Gastroesophageal sphincter (tissue), 4 donors: Measurements from ENCODE around the gene TUBB2B. TPM values are rescaled to one million over a fixed set of nuclear protein-coding genes. Genes with fewer than 3 reads are reported as not detected.

Experiments used
- ATAC-seq: fragments of 150-250 bp; one replicate; pipeline ENCODE4 v1.9.1; 2016; ENCODE audit warnings: mild to moderate bottlenecking, moderate library complexity
- H3K27ac ChIP-seq, 4 donors: fragments of 200-600 bp; sonication (generic) in 3 of 4; 1 replicate in 3 of 4; 2 replicates in 1 of 4; pipeline ENCODE4 v1.5.1; 2016 to 2019
- H3K27me3 ChIP-seq: fragments of 200-600 bp; sonication (generic); one replicate; pipeline ENCODE4 v1.5.1; 2019
- H3K36me3 ChIP-seq, 2 donors: fragments of 200-600 bp; sonication (generic); one replicate each; pipeline ENCODE4 v1.5.1; 2019; ENCODE audit warnings: control low read depth in 1 of 2
- H3K4me1 ChIP-seq, 3 donors: fragments of 200-600 bp; sonication (generic); 1 replicate in 2 of 3; 2 replicates in 1 of 3; pipeline ENCODE4 v1.5.1; 2016 to 2019; ENCODE audit warnings: control low read depth in 2 of 3
- H3K4me3 ChIP-seq, 2 donors: fragments of 200-600 bp; sonication (generic); one replicate each; pipeline ENCODE4 v1.5.1; 2019; ENCODE audit warnings: mild to moderate bottlenecking in 1 of 2, moderate library complexity in 1 of 2
- H3K9me3 ChIP-seq, 3 donors: fragments of 200-600 bp; sonication (generic); one replicate each; pipeline ENCODE4 v1.5.1; 2017 to 2019; ENCODE audit warnings: control low read depth in 2 of 3
- CTCF ChIP-seq, 4 experiments: fragments of 200-600 bp in 2 of 4; fragments of 450-650 bp in 2 of 4; sonication (generic) in 1 of 4; IDR thresholded peaks; one replicate each; pipeline ENCODE4 v1.5.1; 2017 to 2019; ENCODE audit warnings: antibody characterized with exemption in 4 of 4, mild to moderate bottlenecking in 2 of 4, moderate library complexity in 2 of 4
- EP300 ChIP-seq: sonication (generic); formaldehyde crosslinking; IDR thresholded peaks from one replicate; pipeline ENCODE4 v1.6.1; 2017; ENCODE audit warnings: antibody characterized with exemption, mild to moderate bottlenecking
- POLR2A ChIP-seq, 2 donors: fragments of 450-650 bp; IDR thresholded peaks; one replicate each; pipeline ENCODE4 v1.6.1; 2017; ENCODE audit warnings: antibody characterized with exemption in 2 of 2, mild to moderate bottlenecking in 2 of 2, moderate library complexity in 1 of 2
- POLR2AphosphoS5 ChIP-seq: sonication (generic); formaldehyde crosslinking; IDR thresholded peaks from one replicate; pipeline ENCODE4 v1.6.1; 2017; ENCODE audit warnings: antibody characterized with exemption
- WGBS, 2 donors: methylation state at CpG; one replicate each; pipeline ENCODE4 v1.1.5; 2018; ENCODE audit warnings: low coverage in 1 of 2; 5-methylcytosine and 5-hydroxymethylcytosine counted together
- total RNA-seq, 4 donors: library from RNA; depleted of rRNA; stranded (reverse); fragments of >200 nt; gene quantifications; one replicate each; pipeline ENCODE4 v1.1.0, GENCODE V29; 2016

TUBB2B gene
- total RNA-seq, 4 donors from 2014 or later: 11.5 to 42.8 (median 14.6) TPM

GRCh38 chr6:3268680-3269079 lies 41.2 kb upstream of the TUBB2B start:
- Histone ChIP-seq H3K9me3 (no peaks in the 10 kb centered on the region), H3K27ac (no peak overlapping the region), H3K36me3 (peaks cover 0 to 77% of the 10 kb centered on the region in 2 donors), H3K4me3 (no peak overlapping the region), H3K4me1 (peaks cover 0 to 27% (median 0%) of the 10 kb centered on the region in 3 donors), H3K27me3 (no peaks in the 10 kb centered on the region)
- WGBS, 2 donors: 83 to 90% methylated on average over 1 to 10 of the region's 11 CpGs
- ATAC-seq: no peak
- TF ChIP-seq POLR2AphosphoS5 (no peak), POLR2A (IDR thresholded peaks at IDR 0.05) (no peak), CTCF (IDR thresholded peaks at IDR 0.05) (no peak), EP300 (no peak)

GRCh38 chr6:3267162-3267561 lies 39.7 kb upstream of the TUBB2B start:
- no peak overlapping the region for H3K4me3 ChIP-seq
- no peaks in the 10 kb centered on the region for H3K9me3 ChIP-seq
- WGBS, 2 donors: 60% methylated on average over 1 of the region's 5 CpGs; no CpG with 5 or more reads in 1 of the 2 donors
- H3K27ac ChIP-seq: no peak overlapping the region
- H3K27me3 ChIP-seq: no peaks in the 10 kb centered on the region
- no peak for ATAC-seq
- peaks cover 0 to 69% of the 10 kb centered on the region in 2 donors for H3K36me3 ChIP-seq
- TF ChIP-seq POLR2AphosphoS5 (no peak), POLR2A (IDR thresholded peaks at IDR 0.05) (no peak), EP300 (no peak), CTCF (IDR thresholded peaks at IDR 0.05) (no peak)
- peaks cover 0 to 38% (median 0%) of the 10 kb centered on the region in 3 donors for H3K4me1 ChIP-seq

- H3K9me3 ChIP-seq: no peaks in the 10 kb centered on the region
- peak overlapping the region in 1 of 4 donors; percentile 16 for H3K27ac ChIP-seq
- 58% methylated on average over 3 of the region's 9 CpGs; no CpG with 5 or more reads in 1 of the 2 donors for WGBS, 2 donors
- no peak for ATAC-seq
- no peak overlapping the region for H3K4me3 ChIP-seq
- TF ChIP-seq CTCF (IDR thresholded peaks at IDR 0.05) (no peak), POLR2A (IDR thresholded peaks at IDR 0.05) (no peak), EP300 (no peak), POLR2AphosphoS5 (no peak)
- H3K27me3 ChIP-seq: no peaks in the 10 kb centered on the region
- peaks cover 0 to 59% of the 10 kb centered on the region in 2 donors for H3K36me3 ChIP-seq
- H3K4me1 ChIP-seq: peaks cover 0 to 48% (median 5%) of the 10 kb centered on the region in 3 donors
Observed at GRCh38 chr6:3266170-3266569, 38.7 kb upstream of the TUBB2B start.

- H3K4me3 ChIP-seq: no peak overlapping the region
- no peaks in the 10 kb centered on the region for H3K9me3 ChIP-seq
- no peaks in the 10 kb centered on the region for H3K27me3 ChIP-seq
- peaks cover 0 to 53% (median 10%) of the 10 kb centered on the region in 3 donors for H3K4me1 ChIP-seq
- WGBS, 2 donors: 9 to 25% methylated on average over 5 to 6 of the region's 9 CpGs
- peak; percentile 37 for ATAC-seq
- peak overlapping the region in 3 of 4 donors; percentile 9 to 21 (median 16) for H3K27ac ChIP-seq
- H3K36me3 ChIP-seq: peaks cover 0 to 54% of the 10 kb centered on the region in 2 donors
- TF ChIP-seq POLR2AphosphoS5: no peak
- no peak for TF ChIP-seq CTCF (IDR thresholded peaks at IDR 0.05)
- TF ChIP-seq POLR2A (IDR thresholded peaks at IDR 0.05): no peak
- no peak for TF ChIP-seq EP300
Observed at GRCh38 chr6:3265671-3266070, 38.2 kb upstream of the TUBB2B start.

- ATAC-seq: no peak
- Histone ChIP-seq H3K27ac (no peak overlapping the region), H3K9me3 (no peaks in the 10 kb centered on the region), H3K36me3 (peaks cover 0 to 41% of the 10 kb centered on the region in 2 donors), H3K4me3 (no peak overlapping the region), H3K4me1 (peaks cover 0 to 66% (median 20%) of the 10 kb centered on the region in 3 donors), H3K27me3 (no peaks in the 10 kb centered on the region)
- WGBS, 2 donors: 61 to 71% methylated on average over 2 of the region's 3 CpGs
- TF ChIP-seq POLR2A (IDR thresholded peaks at IDR 0.05) (no peak), EP300 (no peak), CTCF (IDR thresholded peaks at IDR 0.05) (no peak), POLR2AphosphoS5 (no peak)
Observed at GRCh38 chr6:3264356-3264755, 36.9 kb upstream of the TUBB2B start.
